CD14-positive monocyte (primary cell): ENCODE results near the gene IGSF9B. TPM values are rescaled to one million over a fixed set of nuclear protein-coding genes. Genes with fewer than 3 reads are reported as not detected.

Experiments
- DNase-seq, 3 donors: peaks; one replicate each; pipeline ENCODE4 v3.0.0-alpha.2; 2011 to 2022
- H2AFZ ChIP-seq: 2 replicates; pipeline ENCODE4 v1.6.0; 2012; ENCODE audit warnings: mild to moderate bottlenecking, low read depth, low read length, inconsistent platforms; ENCODE audit not compliant: insufficient read depth, poor library complexity, severe bottlenecking
- H3K27ac ChIP-seq, 2 donors: 1 replicate in 1 of 2; 2 replicates in 1 of 2; pipeline ENCODE4 v1.5.1; 2012 to 2013; ENCODE audit warnings: low read length in 2 of 2, control low read depth in 1 of 2, inconsistent platforms in 1 of 2, low read depth in 1 of 2, mild to moderate bottlenecking in 1 of 2
- H3K27me3 ChIP-seq, 2 donors: one replicate each; pipeline versions ENCODE4 v1.6.0 to v1.6.1; 2011 to 2013; ENCODE audit warnings: low read length in 2 of 2; ENCODE audit not compliant: control insufficient read depth in 2 of 2, insufficient read depth in 2 of 2
- H3K36me3 ChIP-seq, 2 donors: replicated peaks in 1 of 2; 1 replicate in 1 of 2; 2 replicates in 1 of 2; pipeline versions ENCODE4 v1.5.1 to v1.6.1; 2012 to 2013; ENCODE audit warnings: low read length in 2 of 2, control low read depth in 1 of 2, inconsistent platforms in 1 of 2, mild to moderate bottlenecking in 1 of 2; ENCODE audit not compliant: insufficient read depth in 2 of 2, control insufficient read depth in 1 of 2
- H3K4me1 ChIP-seq, 2 donors: 1 replicate in 1 of 2; 2 replicates in 1 of 2; pipeline versions ENCODE4 v1.5.1 to v1.6.1; 2012 to 2013; ENCODE audit warnings: low read length in 2 of 2, control low read depth in 1 of 2, inconsistent platforms in 1 of 2, mild to moderate bottlenecking in 1 of 2, moderate library complexity in 1 of 2; ENCODE audit not compliant: insufficient read depth in 2 of 2, control insufficient read depth in 1 of 2
- H3K4me2 ChIP-seq: replicated peaks from 2 replicates; pipeline ENCODE3; 2012; ENCODE audit warnings: low read length, moderate library complexity, mild to moderate bottlenecking; ENCODE audit not compliant: poor library complexity, severe bottlenecking; ENCODE audit errors: extremely low read depth
- H3K4me3 ChIP-seq, 3 experiments: fragments of 200-600 bp in 1 of 3; sonication (generic) in 1 of 3; replicated peaks in 1 of 3; 1 replicate in 2 of 3; 2 replicates in 1 of 3; pipeline ENCODE4 v1.5.1; 2011 to 2013; ENCODE audit warnings: low read length in 3 of 3, mild to moderate bottlenecking in 3 of 3, control low read depth in 2 of 3, low read depth in 2 of 3, inconsistent platforms in 1 of 3, moderate library complexity in 1 of 3
- H3K79me2 ChIP-seq: 2 replicates; pipeline ENCODE4 v1.6.0; 2012; ENCODE audit warnings: mild to moderate bottlenecking, control low read depth, inconsistent platforms, low read length, moderate library complexity; ENCODE audit not compliant: insufficient read depth
- H3K9ac ChIP-seq: 2 replicates; pipeline ENCODE4 v1.6.0; 2017; ENCODE audit warnings: low read length, mild to moderate bottlenecking; ENCODE audit not compliant: insufficient read depth, poor library complexity, severe bottlenecking
- H3K9me3 ChIP-seq, 2 donors: replicated peaks in 1 of 2; 1 replicate in 1 of 2; 2 replicates in 1 of 2; pipeline versions ENCODE4 v1.5.1 to v1.6.1; 2012 to 2013; ENCODE audit warnings: low read length in 2 of 2, control low read depth in 1 of 2; ENCODE audit not compliant: control insufficient read depth in 1 of 2, insufficient read depth in 1 of 2
- H4K20me1 ChIP-seq: 2 replicates; pipeline ENCODE4 v1.6.0; 2012; ENCODE audit warnings: mild to moderate bottlenecking, low read length, control low read depth, moderate library complexity; ENCODE audit not compliant: insufficient read depth
- H3K27ac Mint-ChIP-seq, 7 donors: one replicate each; pipeline ENCODE4 v1.8.0; 2020; ENCODE audit warnings: mild to moderate bottlenecking in 7 of 7, mixed read lengths in 7 of 7, moderate library complexity in 6 of 7, inconsistent platforms in 2 of 7
- H3K27me3 Mint-ChIP-seq, 3 donors: one replicate each; pipeline ENCODE4 v1.8.0; 2021 to 2022; ENCODE audit warnings: low read depth in 3 of 3, mild to moderate bottlenecking in 3 of 3, mixed read lengths in 3 of 3, moderate library complexity in 3 of 3, inconsistent platforms in 1 of 3
- H3K36me3 Mint-ChIP-seq, 2 donors: one replicate each; pipeline ENCODE4 v1.8.0; 2020; ENCODE audit warnings: mixed read lengths in 2 of 2, inconsistent platforms in 1 of 2, mild to moderate bottlenecking in 1 of 2
- H3K4me1 Mint-ChIP-seq: one replicate; pipeline ENCODE4 v1.8.0; 2020; ENCODE audit warnings: mild to moderate bottlenecking, mixed read lengths
- H3K4me3 Mint-ChIP-seq, 2 donors: one replicate each; pipeline ENCODE4 v1.8.0; 2020; ENCODE audit warnings: mild to moderate bottlenecking in 2 of 2, mixed read lengths in 2 of 2, moderate library complexity in 1 of 2
- H3K9me3 Mint-ChIP-seq, 7 donors: one replicate each; pipeline ENCODE4 v1.8.0; 2020 to 2022; ENCODE audit warnings: mixed read lengths in 7 of 7, mild to moderate bottlenecking in 6 of 7, moderate library complexity in 6 of 7, inconsistent platforms in 2 of 7
- WGBS: methylation state at CpG from one replicate; pipeline ENCODE4 v1.1.5; 2013; ENCODE audit warnings: missing lambda C conversion rate; ENCODE audit not compliant: insufficient coverage; 5-methylcytosine and 5-hydroxymethylcytosine counted together
- intact Hi-C, 2 donors: fragments of 100-400 bp; cut with micrococcal nuclease; formaldehyde crosslinking; loops; one replicate each; pipeline versions ENCODE4 v1.15.0 to v1.15.1; 2023
- polyA plus RNA-seq, 3 donors: library from polyadenylated mRNA; depleted of rRNA in 1 of 3; unstranded in 2 of 3; stranded (reverse) in 1 of 3; fragments of 300-500 nt in 2 of 3; fragments of >200 nt in 1 of 3; fragmentation: Illumina TruSeq in 2 of 3; gene quantifications; 1 replicate in 2 of 3; 2 replicates in 1 of 3; pipeline ENCODE4 v1.2.3, GENCODE V29; 2012 to 2021
- TF ChIP-seq, protein P1 (sequence below): fragments of 200-600 bp; IDR thresholded peaks from one replicate; pipeline ENCODE4 v1.8.0; 2022; ENCODE audit warnings: antibody characterized with exemption, mild to moderate bottlenecking

Gene IGSF9B
- polyA plus RNA-seq, 3 donors: not detected

DNA sequence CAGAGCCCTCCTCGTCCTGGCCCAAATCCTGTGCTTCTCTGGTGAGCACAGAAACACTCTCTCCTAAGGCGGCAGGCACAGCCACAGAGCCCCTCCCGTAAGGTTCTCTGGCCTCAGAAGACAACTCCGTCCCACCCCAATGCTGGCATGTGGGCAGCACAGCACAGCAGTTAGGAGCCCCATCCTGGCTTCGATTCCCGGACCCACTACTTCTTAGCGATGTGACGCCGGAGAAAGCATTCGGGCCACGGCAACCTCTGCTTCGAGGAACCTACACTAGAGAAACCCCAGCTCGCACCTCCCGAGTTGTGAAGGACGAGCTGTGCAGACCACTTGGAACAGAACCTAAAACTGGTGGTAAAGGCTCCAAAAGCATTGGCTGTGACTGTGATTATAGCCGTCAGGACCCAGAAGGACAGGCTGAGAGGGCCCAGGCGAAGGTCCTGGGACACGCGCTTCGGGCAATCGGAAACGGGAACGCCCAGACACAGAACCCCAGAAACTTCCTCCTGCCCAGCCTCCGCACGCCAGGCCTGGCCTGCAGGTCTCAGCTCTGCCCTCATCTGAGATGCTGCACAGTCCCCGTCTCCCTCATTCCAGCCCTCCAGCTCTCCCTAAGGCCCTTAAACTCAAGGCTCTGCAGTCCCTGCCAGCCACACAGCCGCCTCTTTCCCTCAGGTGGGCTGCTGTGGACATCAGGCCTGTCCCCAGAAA lies 26.6 kb downstream of the IGSF9B start:
- H3K4me2 ChIP-seq: no peak overlapping the region
- Mint-ChIP-seq H3K27ac (no peak overlapping the region), H3K9me3 (peaks cover 0 to 2% (median 0%) of the 10 kb centered on the region in 7 donors), H3K27me3 (peaks cover 2 to 10% (median 6%) of the 10 kb centered on the region in 3 donors), H3K36me3 (no peaks in the 10 kb centered on the region), H3K4me3 (no peak overlapping the region), H3K4me1 (peaks cover 5% of the 10 kb centered on the region)
- H2AFZ ChIP-seq: no peak overlapping the region
- no peak overlapping the region for H3K27ac ChIP-seq
- no peak overlapping the region for H3K9ac ChIP-seq
- H3K4me3 ChIP-seq: no peak overlapping the region
- no peaks in the 10 kb centered on the region for H3K36me3 ChIP-seq
- no peaks in the 10 kb centered on the region for H3K79me2 ChIP-seq
- intact Hi-C loops: no loop called here
- H3K4me1 ChIP-seq: no peaks in the 10 kb centered on the region
- DNase-seq: no peak
- H3K9me3 ChIP-seq: no peaks in the 10 kb centered on the region
- no peaks in the 10 kb centered on the region for H3K27me3 ChIP-seq
- TF ChIP-seq, protein P1, sequence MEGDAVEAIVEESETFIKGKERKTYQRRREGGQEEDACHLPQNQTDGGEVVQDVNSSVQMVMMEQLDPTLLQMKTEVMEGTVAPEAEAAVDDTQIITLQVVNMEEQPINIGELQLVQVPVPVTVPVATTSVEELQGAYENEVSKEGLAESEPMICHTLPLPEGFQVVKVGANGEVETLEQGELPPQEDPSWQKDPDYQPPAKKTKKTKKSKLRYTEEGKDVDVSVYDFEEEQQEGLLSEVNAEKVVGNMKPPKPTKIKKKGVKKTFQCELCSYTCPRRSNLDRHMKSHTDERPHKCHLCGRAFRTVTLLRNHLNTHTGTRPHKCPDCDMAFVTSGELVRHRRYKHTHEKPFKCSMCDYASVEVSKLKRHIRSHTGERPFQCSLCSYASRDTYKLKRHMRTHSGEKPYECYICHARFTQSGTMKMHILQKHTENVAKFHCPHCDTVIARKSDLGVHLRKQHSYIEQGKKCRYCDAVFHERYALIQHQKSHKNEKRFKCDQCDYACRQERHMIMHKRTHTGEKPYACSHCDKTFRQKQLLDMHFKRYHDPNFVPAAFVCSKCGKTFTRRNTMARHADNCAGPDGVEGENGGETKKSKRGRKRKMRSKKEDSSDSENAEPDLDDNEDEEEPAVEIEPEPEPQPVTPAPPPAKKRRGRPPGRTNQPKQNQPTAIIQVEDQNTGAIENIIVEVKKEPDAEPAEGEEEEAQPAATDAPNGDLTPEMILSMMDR: no peak
- no peaks in the 10 kb centered on the region for H4K20me1 ChIP-seq
- WGBS: 91% methylated on average over 27 of the region's 27 CpGs

- no peaks in the 10 kb centered on the region for H3K36me3 ChIP-seq
- DNase-seq: no peak
- H3K9me3 ChIP-seq: no peaks in the 10 kb centered on the region
- intact Hi-C loops: no loop called here
- H3K9ac ChIP-seq: no peak overlapping the region
- no peak overlapping the region for H3K27ac ChIP-seq
- H3K79me2 ChIP-seq: no peaks in the 10 kb centered on the region
- H3K36me3 Mint-ChIP-seq: no peaks in the 10 kb centered on the region
- no peaks in the 10 kb centered on the region for H4K20me1 ChIP-seq
- 88% methylated on average over 18 of the region's 20 CpGs for WGBS
- H3K27me3 Mint-ChIP-seq: peaks cover 2 to 8% (median 6%) of the 10 kb centered on the region in 3 donors
- TF ChIP-seq, protein P1: no peak
- H2AFZ ChIP-seq: no peak overlapping the region
- no peaks in the 10 kb centered on the region for H3K27me3 ChIP-seq
- H3K4me3 ChIP-seq: no peak overlapping the region
- no peaks in the 10 kb centered on the region for H3K4me1 ChIP-seq
- H3K4me2 ChIP-seq: no peak overlapping the region
- no peak overlapping the region for H3K4me3 Mint-ChIP-seq
- H3K27ac Mint-ChIP-seq: no peak overlapping the region
- H3K4me1 Mint-ChIP-seq: peaks cover 5% of the 10 kb centered on the region
- H3K9me3 Mint-ChIP-seq: peaks cover 0 to 2% (median 0%) of the 10 kb centered on the region in 7 donors
These were observed 27.2 kb downstream of the IGSF9B start for GRCh38 chr11:133929401-133930052.
